GM13977 (cell line): ENCODE measurements around the gene KYNU.

Source experiments
- DNase-seq: peaks from one replicate; pipeline ENCODE4 v3.0.0; 2012; ENCODE audit warnings: low spot score
- CTCF ChIP-seq: IDR thresholded peaks from 2 replicates; pipeline ENCODE4 v1.5.1; 2012; ENCODE audit warnings: mild to moderate bottlenecking, control low read depth; ENCODE audit not compliant: insufficient read depth; ENCODE audit errors: extremely low read depth, missing control alignments
- in situ Hi-C: fragments of 300-500 bp; cut with MboI; formaldehyde crosslinking; loops from one replicate; pipeline ENCODE4 v1.12.0; 2022; ENCODE audit warnings: low sequenced_read_pairs, low pct_unique_long_range_greater_than_20kb, mixed read lengths, inconsistent platforms; ENCODE audit not compliant: unreplicated experiment

KYNU gene

GRCh38 chr2:142966284-142966683 is 88.8 kb downstream of the KYNU start:
- in situ Hi-C loops, result no loop called here
- no peak for TF ChIP-seq CTCF
- DNase-seq, result no peak

GRCh38 chr2:142967060-142967459 is 89.6 kb downstream of the KYNU start:
- TF ChIP-seq CTCF, result no peak
- in situ Hi-C loops, result no loop called here
- DNase-seq, result no peak

GRCh38 chr2:142973160-142973821 is 95.8 kb downstream of the KYNU start:
- no peak for TF ChIP-seq CTCF

GRCh38 chr2:142973822-142974207 is 96.4 kb downstream of the KYNU start:
- in situ Hi-C loops, result no loop called here
- TF ChIP-seq CTCF, result no peak
- no peak for DNase-seq

More at GRCh38 chr2:142973160-142973821, 95.8 kb downstream of the KYNU start:
- in situ Hi-C loops, result no loop called here
- no peak for DNase-seq

GRCh38 chr2:142974288-142975024 is 97.0 kb downstream of the KYNU start:
- no peak for TF ChIP-seq CTCF
- in situ Hi-C loops, result loop anchor here (25.0 kb wide), 1 partner anchor 287 kb away; no protein-coding TSS in a partner anchor
- DNase-seq, result no peak

- no peak for TF ChIP-seq CTCF
- in situ Hi-C loops, result loop anchor here (25.0 kb wide), 1 partner anchor 288 kb away; no protein-coding TSS in a partner anchor
Observed at GRCh38 chr2:142975239-142975638, 97.8 kb downstream of the KYNU start.

More at GRCh38 chr2:142975239-142975638, 97.8 kb downstream of the KYNU start:
- DNase-seq, result no peak
